Spleen (tissue), 7 donors: Measurements from ENCODE around the gene PCGF3.

Source experiments
- CTCF ChIP-seq, 11 experiments: fragments of 200-600 bp in 7 of 11; fragments of 450-650 bp in 4 of 11; sonication (generic) in 4 of 11; IDR thresholded peaks in 8 of 11; conservative IDR thresholded peaks in 3 of 11; 1 replicate in 7 of 11; 2 replicates in 4 of 11; pipeline versions ENCODE4 v1.4.0 to v1.8.0; 2016 to 2021; ENCODE audit warnings: antibody characterized with exemption in 11 of 11, inconsistent platforms in 4 of 11, mild to moderate bottlenecking in 1 of 11
- POLR2A ChIP-seq, 3 donors: fragments of 450-650 bp; IDR thresholded peaks; one replicate each; pipeline ENCODE4 v1.5.1; 2017; ENCODE audit warnings: antibody characterized with exemption in 3 of 3, mild to moderate bottlenecking in 1 of 3
- POLR2AphosphoS5 ChIP-seq, 3 donors: sonication (generic); formaldehyde crosslinking; IDR thresholded peaks; one replicate each; pipeline ENCODE4 v1.5.1; 2017; ENCODE audit warnings: antibody characterized with exemption in 3 of 3
- donor health status: DM: no; HTN: no; CAD: no; lungs with moderate emphysema.
- donor health status: DM: no; HTN: no; CAD: no.
- donor health status: DM: no; HTN: no; CAD: no.

- TF ChIP-seq CTCF (IDR thresholded peaks at IDR 0.05 in 8 of 11, conservative IDR thresholded peaks at IDR 0.05 in 3 of 11) = no peak
- no peak for TF ChIP-seq POLR2A (IDR thresholded peaks at IDR 0.05)
- peak in 2 of 3 donors; percentile 34 to 37 for TF ChIP-seq POLR2AphosphoS5 (IDR thresholded peaks at IDR 0.05)
Measured at GRCh38 chr4:700587-701264, 4.9 kb upstream of the PCGF3 start.
